Parathyroid adenoma (tissue), 2 donors: ENCODE measurements around the gene APOA4.

Experiments
- H2AFZ ChIP-seq: fragments of 300-600 bp; sonication (generic); one replicate; pipeline ENCODE4 v1.7.0; 2017; ENCODE audit warnings: antibody characterized with exemption, mild to moderate bottlenecking
- H3K27ac ChIP-seq: fragments of 300-600 bp; sonication (generic); one replicate; pipeline ENCODE4 v1.7.0; 2017
- H3K27me3 ChIP-seq: fragments of 300-600 bp; sonication (generic); one replicate; pipeline ENCODE4 v1.7.0; 2017; ENCODE audit warnings: low read length; ENCODE audit not compliant: control insufficient read depth, insufficient read depth
- H3K36me3 ChIP-seq: fragments of 300-600 bp; sonication (generic); one replicate; pipeline ENCODE4 v1.7.0; 2017; ENCODE audit warnings: low read length; ENCODE audit not compliant: control insufficient read depth, insufficient read depth
- H3K4me1 ChIP-seq: fragments of 300-600 bp; sonication (generic); one replicate; pipeline ENCODE4 v1.7.0; 2017; ENCODE audit warnings: control low read depth
- H3K4me2 ChIP-seq: fragments of 300-600 bp; sonication (generic); one replicate; pipeline ENCODE4 v1.7.0; 2017; ENCODE audit warnings: low read length
- H3K4me3 ChIP-seq: fragments of 300-600 bp; sonication (generic); one replicate; pipeline ENCODE4 v1.7.0; 2017; ENCODE audit warnings: low read depth, low read length
- H3K79me2 ChIP-seq: fragments of 300-600 bp; sonication (generic); one replicate; pipeline ENCODE4 v1.7.0; 2017; ENCODE audit warnings: control low read depth
- H3K9ac ChIP-seq: fragments of 300-600 bp; sonication (generic); one replicate; pipeline ENCODE4 v1.7.0; 2017; ENCODE audit warnings: mild to moderate bottlenecking
- H3K9me3 ChIP-seq: fragments of 300-600 bp; sonication (generic); one replicate; pipeline ENCODE4 v1.7.0; 2017; ENCODE audit warnings: low read length; ENCODE audit not compliant: control insufficient read depth
- TF ChIP-seq, protein P1 (sequence below): fragments of 300-600 bp; sonication (generic); IDR thresholded peaks from one replicate; pipeline ENCODE4 v1.7.0; 2017; ENCODE audit warnings: antibody characterized with exemption, mild to moderate bottlenecking
- donor health status: primary hyperparathyroidism.

APOA4 gene

DNA sequence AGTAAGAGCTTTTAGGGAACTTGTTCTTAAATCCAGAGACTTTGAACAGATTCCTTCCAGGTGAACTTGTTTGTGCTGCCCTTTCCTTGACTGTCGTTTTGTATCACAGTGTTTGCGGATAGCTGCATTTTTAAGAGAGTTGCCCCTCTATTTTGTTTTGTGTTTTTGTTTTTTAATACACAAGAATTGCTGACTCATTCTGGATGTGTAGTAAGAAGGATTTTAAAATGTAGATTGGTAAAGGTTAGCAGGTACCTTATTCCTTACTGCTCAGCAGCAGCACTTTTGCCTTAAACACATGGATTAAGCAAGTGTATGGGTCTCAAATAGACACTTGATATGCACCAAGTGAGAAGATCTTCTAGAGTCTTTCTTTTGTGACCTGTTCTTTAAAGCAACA is 22.5 kb downstream of the APOA4 start:
- Histone ChIP-seq H3K4me3 (no peak overlapping the region), H3K4me2 (no peak overlapping the region), H3K9ac (no peak overlapping the region), H3K27me3 (no peaks in the 10 kb centered on the region), H3K27ac (no peak overlapping the region), H3K79me2 (no peaks in the 10 kb centered on the region), H3K9me3 (no peaks in the 10 kb centered on the region), H2AFZ (no peak overlapping the region), H3K36me3 (no peaks in the 10 kb centered on the region), H3K4me1 (no peaks in the 10 kb centered on the region)
- TF ChIP-seq, protein P1, sequence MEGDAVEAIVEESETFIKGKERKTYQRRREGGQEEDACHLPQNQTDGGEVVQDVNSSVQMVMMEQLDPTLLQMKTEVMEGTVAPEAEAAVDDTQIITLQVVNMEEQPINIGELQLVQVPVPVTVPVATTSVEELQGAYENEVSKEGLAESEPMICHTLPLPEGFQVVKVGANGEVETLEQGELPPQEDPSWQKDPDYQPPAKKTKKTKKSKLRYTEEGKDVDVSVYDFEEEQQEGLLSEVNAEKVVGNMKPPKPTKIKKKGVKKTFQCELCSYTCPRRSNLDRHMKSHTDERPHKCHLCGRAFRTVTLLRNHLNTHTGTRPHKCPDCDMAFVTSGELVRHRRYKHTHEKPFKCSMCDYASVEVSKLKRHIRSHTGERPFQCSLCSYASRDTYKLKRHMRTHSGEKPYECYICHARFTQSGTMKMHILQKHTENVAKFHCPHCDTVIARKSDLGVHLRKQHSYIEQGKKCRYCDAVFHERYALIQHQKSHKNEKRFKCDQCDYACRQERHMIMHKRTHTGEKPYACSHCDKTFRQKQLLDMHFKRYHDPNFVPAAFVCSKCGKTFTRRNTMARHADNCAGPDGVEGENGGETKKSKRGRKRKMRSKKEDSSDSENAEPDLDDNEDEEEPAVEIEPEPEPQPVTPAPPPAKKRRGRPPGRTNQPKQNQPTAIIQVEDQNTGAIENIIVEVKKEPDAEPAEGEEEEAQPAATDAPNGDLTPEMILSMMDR, result no peak

DNA sequence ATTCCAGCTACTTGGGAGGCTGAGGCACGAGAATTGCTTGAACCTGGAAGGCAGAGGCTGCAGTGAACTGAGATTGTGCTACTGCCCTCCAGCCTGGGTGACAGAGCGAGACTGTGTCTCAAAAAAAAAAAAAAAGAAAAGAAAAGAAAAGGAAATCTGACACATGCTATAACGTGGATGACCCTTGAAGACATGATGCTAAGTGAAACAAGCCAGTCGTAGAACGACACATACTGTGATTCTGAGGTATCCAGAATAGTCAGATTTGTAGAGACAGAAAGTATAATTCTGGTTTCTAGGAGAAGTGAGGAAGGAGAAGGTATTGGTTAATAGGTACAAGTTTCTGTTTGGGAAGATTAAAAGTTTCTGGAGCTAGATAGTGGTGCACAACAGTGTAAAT is 24.7 kb downstream of the APOA4 start:
- Histone ChIP-seq H3K4me2 (no peak overlapping the region), H3K9me3 (no peaks in the 10 kb centered on the region), H2AFZ (no peak overlapping the region), H3K9ac (no peak overlapping the region), H3K4me1 (no peaks in the 10 kb centered on the region), H3K4me3 (no peak overlapping the region), H3K27ac (no peak overlapping the region), H3K27me3 (no peaks in the 10 kb centered on the region), H3K79me2 (no peaks in the 10 kb centered on the region), H3K36me3 (no peaks in the 10 kb centered on the region)
- TF ChIP-seq, protein P1, result no peak

DNA sequence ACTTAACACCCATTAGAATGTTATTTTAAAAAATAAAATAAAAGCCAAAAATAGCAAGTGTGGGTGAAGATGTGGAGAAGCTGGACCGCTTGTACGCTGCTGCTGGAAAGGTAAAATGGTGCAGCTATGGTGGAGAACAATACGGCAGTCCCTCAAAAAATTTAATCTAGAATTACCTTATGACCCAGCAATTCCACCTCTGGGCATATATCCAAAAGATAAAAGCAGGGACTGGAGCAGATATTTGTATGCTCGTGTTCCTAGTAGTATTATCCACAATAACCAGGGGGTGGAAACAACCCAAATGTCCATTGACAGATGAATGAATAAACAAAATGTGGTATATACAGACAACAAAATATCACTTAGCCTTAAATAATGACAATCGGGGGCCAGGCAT is 25.3 kb downstream of the APOA4 start:
- Histone ChIP-seq H2AFZ (no peak overlapping the region), H3K27me3 (no peaks in the 10 kb centered on the region), H3K9ac (no peak overlapping the region), H3K4me2 (no peak overlapping the region), H3K4me3 (no peak overlapping the region), H3K9me3 (no peaks in the 10 kb centered on the region), H3K79me2 (no peaks in the 10 kb centered on the region), H3K27ac (no peak overlapping the region), H3K36me3 (no peaks in the 10 kb centered on the region), H3K4me1 (no peaks in the 10 kb centered on the region)
- TF ChIP-seq, protein P1, result no peak

GRCh38 chr11:116796548-116796947 is 26.6 kb downstream of the APOA4 start:
- Histone ChIP-seq H3K4me3 (no peak overlapping the region), H3K4me2 (no peak overlapping the region), H3K9me3 (no peaks in the 10 kb centered on the region), H3K79me2 (no peaks in the 10 kb centered on the region), H3K36me3 (no peaks in the 10 kb centered on the region), H2AFZ (no peak overlapping the region), H3K9ac (no peak overlapping the region), H3K27ac (no peak overlapping the region), H3K27me3 (no peaks in the 10 kb centered on the region), H3K4me1 (no peaks in the 10 kb centered on the region)
- TF ChIP-seq, protein P1, result no peak

DNA sequence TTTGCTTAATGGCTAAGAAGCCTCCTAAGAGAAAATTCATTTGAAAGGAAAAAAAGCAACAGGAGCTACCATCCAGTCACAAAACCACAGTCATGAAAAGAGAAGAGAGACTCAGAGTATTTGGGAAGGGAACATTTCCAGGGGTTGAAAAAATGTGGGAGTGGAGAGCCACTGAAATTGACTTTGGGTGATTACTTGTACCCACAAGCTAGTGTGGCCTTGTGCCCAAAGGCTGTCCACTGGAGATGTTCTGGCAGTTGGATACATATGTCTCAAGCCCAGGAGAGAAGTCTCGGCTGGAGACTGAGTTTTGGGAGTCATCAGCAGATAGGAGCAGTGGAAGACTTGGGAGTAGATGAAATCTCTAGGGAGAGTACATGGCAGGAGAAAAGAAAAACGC is 28.3 kb downstream of the APOA4 start:
- TF ChIP-seq, protein P1, result no peak
- H3K4me3 ChIP-seq, result no peak overlapping the region
- H3K9me3 ChIP-seq, result no peaks in the 10 kb centered on the region

More for the DNA sequence above, 28.3 kb downstream of the APOA4 start:
- Histone ChIP-seq H3K27ac (no peak overlapping the region), H3K4me1 (no peaks in the 10 kb centered on the region), H3K36me3 (no peaks in the 10 kb centered on the region), H3K79me2 (no peaks in the 10 kb centered on the region), H3K27me3 (no peaks in the 10 kb centered on the region), H3K4me2 (no peak overlapping the region), H2AFZ (no peak overlapping the region), H3K9ac (no peak overlapping the region)
